Prostate gland (tissue), 2 donors: ENCODE data around the gene SYT7. TPM values are rescaled to one million over a fixed set of nuclear protein-coding genes. Genes with fewer than 3 reads are reported as not detected.

Experiments used
- DNase-seq: peaks from one replicate; pipeline ENCODE4 v3.0.0-alpha.2; 2019; ENCODE audit warnings: low spot score
- H3K27ac ChIP-seq, 2 donors: fragments of 200-600 bp; sonication (generic); 2 replicates each; pipeline ENCODE4 v1.5.1; 2017 to 2019
- H3K27me3 ChIP-seq: fragments of 200-600 bp; sonication (generic); replicated peaks from 2 replicates; pipeline ENCODE4 v1.5.1; 2019; ENCODE audit not compliant: insufficient read depth
- H3K36me3 ChIP-seq, 2 donors: fragments of 200-600 bp; sonication (generic); 1 replicate in 1 of 2; 2 replicates in 1 of 2; pipeline versions ENCODE4 v1.5.1 to v1.8.1; 2017 to 2019
- H3K4me1 ChIP-seq: fragments of 200-600 bp; sonication (generic); replicated peaks from 2 replicates; pipeline ENCODE4 v1.5.1; 2019
- H3K4me3 ChIP-seq, 2 donors: fragments of 200-600 bp; sonication (generic); 2 replicates each; pipeline ENCODE4 v1.5.1; 2017 to 2019
- H3K9me3 ChIP-seq: fragments of 200-600 bp; sonication (generic); 2 replicates; pipeline ENCODE4 v1.5.1; 2017
- CTCF ChIP-seq, 4 experiments: fragments of 200-600 bp in 2 of 4; fragments of 450-650 bp in 2 of 4; sonication (generic) in 2 of 4; IDR thresholded peaks; 1 replicate in 3 of 4; 2 replicates in 1 of 4; pipeline ENCODE4 v1.5.1; 2016 to 2019; ENCODE audit warnings: antibody characterized with exemption in 4 of 4, mild to moderate bottlenecking in 2 of 4, moderate library complexity in 2 of 4
- POLR2A ChIP-seq: fragments of 450-650 bp; IDR thresholded peaks from one replicate; pipeline ENCODE4 v1.6.1; 2016; ENCODE audit warnings: antibody characterized with exemption, mild to moderate bottlenecking
- POLR2AphosphoS5 ChIP-seq: sonication (generic); formaldehyde crosslinking; IDR thresholded peaks from one replicate; pipeline ENCODE4 v1.6.1; 2017; ENCODE audit warnings: antibody characterized with exemption
- WGBS: methylation state at CpG from one replicate; pipeline ENCODE4 v1.1.5; 2018; 5-methylcytosine and 5-hydroxymethylcytosine counted together
- intact Hi-C: fragments of 100-400 bp; cut with DNase I; formaldehyde crosslinking; loops from one replicate; pipeline ENCODE4 v1.14.2; 2022
- total RNA-seq, 2 donors: library from RNA; depleted of rRNA; stranded (reverse); fragments of >200 nt; gene quantifications; one replicate each; pipeline ENCODE4 v1.1.0, GENCODE V29; 2016

SYT7 gene
- total RNA-seq, 2 donors from 2014 or later, result 114 to 199 TPM

DNA sequence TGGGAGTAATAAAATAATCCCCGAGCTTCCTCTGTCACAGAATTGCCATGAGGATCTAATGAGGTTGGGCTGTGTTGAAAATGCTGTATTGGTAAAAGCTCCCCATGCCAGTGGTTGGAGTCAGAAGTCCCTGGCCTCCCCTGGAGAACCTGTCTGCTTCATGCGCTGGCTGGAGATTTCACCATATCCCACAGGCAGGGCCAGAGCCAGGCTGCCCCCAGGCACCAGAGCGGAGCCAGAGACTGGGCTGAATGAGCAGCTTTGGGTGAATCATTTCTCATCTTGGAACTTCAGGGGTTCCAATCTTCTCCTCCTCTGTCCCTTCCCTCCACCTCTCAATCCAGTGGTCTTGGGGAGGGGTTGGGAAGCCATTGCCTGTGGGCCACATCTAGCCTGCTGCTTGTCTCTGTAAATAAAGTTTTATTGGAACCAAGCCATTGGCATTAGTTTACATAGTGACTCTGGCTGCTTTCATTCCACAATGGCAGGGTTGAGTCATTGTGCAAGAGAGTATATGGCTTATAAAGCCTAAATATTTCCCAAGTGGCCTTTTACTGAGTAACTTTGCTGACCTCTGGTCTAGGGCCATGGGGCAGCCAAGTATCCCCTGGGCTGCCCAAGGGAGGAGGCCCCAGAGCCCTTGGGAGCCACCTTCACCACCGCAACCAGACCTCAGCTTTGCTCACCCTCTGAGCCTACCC is 37.1 kb downstream of the SYT7 start:
- Histone ChIP-seq H3K27me3 (no peaks in the 10 kb centered on the region), H3K4me3 (no peak overlapping the region), H3K36me3 (no peaks in the 10 kb centered on the region), H3K9me3 (no peaks in the 10 kb centered on the region), H3K27ac (peak overlapping the region; percentile 65 to 88), H3K4me1 (peaks cover 16% of the 10 kb centered on the region)
- 92% methylated on average over 4 of the region's 4 CpGs for whole genome bisulfite sequencing
- TF ChIP-seq POLR2A (no peak), CTCF (IDR thresholded peaks at IDR 0.05) (no peak), POLR2AphosphoS5 (peak; percentile 31)
- no peak for DNase-seq
- intact Hi-C loops, result no loop called here

DNA sequence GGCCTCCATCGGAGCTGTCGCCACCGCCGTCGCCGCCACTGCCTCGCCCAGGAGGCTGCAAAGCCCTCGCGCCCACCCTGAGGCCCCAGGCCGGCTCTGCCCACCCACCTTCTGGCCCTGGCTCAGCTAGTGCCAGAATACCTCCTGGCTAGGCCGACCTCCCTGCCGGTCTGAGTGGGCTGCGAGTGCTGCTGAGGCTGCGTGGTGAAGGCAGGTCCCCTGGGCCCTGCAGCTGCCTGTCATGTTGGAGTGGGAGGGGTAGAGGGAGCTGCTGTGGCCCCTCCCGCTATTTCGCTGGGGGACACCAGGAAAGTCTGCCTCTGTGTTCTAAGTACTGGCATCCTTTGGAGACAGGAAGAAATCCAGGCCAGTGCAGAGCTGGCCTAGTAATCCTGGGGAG is 38.2 kb downstream of the SYT7 start:
- peaks cover 20% of the 10 kb centered on the region for H3K4me1 ChIP-seq
- intact Hi-C loops, result no loop called here
- H3K27me3 ChIP-seq, result no peaks in the 10 kb centered on the region
- TF ChIP-seq CTCF (IDR thresholded peaks at IDR 0.05) (no peak), POLR2A (no peak), POLR2AphosphoS5 (no peak)
- no peaks in the 10 kb centered on the region for H3K9me3 ChIP-seq
- peak overlapping the region; percentile 58 to 88 for H3K27ac ChIP-seq
- no peak overlapping the region for H3K4me3 ChIP-seq
- no peaks in the 10 kb centered on the region for H3K36me3 ChIP-seq
- 88% methylated on average over 16 of the region's 16 CpGs for WGBS
- no peak for DNase-seq

GRCh38 chr11:61542024-61542461 is 38.8 kb downstream of the SYT7 start:
- WGBS, result 60% methylated on average over 17 of the region's 19 CpGs
- Histone ChIP-seq H3K27me3 (no peaks in the 10 kb centered on the region), H3K9me3 (no peaks in the 10 kb centered on the region), H3K4me1 (peaks cover 26% of the 10 kb centered on the region), H3K4me3 (no peak overlapping the region), H3K36me3 (no peaks in the 10 kb centered on the region), H3K27ac (peak overlapping the region; percentile 58 to 88)
- no peak for DNase-seq
- no peak for TF ChIP-seq POLR2AphosphoS5
- no peak for TF ChIP-seq CTCF (IDR thresholded peaks at IDR 0.05)
- no peak for TF ChIP-seq POLR2A
- intact Hi-C loops, result no loop called here

DNA sequence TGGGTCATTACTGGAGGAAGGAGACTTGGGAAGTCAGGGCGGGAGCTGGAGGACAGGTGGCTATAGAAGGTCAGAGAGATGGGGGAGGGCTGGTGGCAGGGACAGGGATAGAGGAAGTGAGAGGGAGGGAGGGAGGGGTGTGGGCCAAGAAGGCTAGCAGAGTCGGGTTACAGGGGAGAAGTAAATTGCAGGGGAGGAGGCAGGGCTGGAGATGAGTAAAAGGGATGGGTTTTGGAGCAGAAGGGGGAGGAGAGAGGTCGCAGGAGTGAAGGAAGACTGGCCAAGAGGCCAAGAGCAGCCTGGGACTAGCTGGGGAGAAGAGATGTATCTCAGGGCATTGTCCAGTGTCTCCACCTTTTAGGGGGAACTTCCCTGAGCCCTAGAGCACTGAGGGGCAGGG is 39.3 kb downstream of the SYT7 start:
- H3K27ac ChIP-seq, result peak overlapping the region; percentile 58 to 88
- no peak overlapping the region for H3K4me3 ChIP-seq
- intact Hi-C loops, result no loop called here
- no peaks in the 10 kb centered on the region for H3K27me3 ChIP-seq
- peaks cover 26% of the 10 kb centered on the region for H3K4me1 ChIP-seq
- DNase-seq, result no peak
- no peaks in the 10 kb centered on the region for H3K9me3 ChIP-seq
- WGBS, result 39% methylated on average over 3 of the region's 3 CpGs
- TF ChIP-seq POLR2A (no peak), CTCF (IDR thresholded peaks at IDR 0.05) (no peak), POLR2AphosphoS5 (no peak)
- no peaks in the 10 kb centered on the region for H3K36me3 ChIP-seq

DNA sequence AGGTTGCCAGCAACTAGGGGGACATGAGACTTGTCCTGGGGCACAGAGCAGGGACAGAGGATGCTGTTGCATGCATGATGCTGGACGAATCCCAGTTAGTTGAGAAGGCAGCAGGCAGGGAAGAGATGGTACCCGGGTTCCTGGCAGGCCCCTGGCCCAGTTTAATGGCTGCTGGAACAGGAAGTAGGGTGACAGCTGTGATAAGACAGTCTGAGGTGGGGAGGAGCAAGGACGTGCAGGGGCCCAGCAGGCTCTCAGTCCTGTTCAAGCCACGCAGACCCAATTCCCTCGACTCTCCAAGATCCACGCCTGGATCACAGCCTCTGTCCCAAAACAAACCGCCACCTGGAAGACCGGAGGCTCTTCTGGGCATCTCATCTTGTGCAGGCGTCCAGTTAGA is 40.3 kb downstream of the SYT7 start:
- H3K27ac ChIP-seq, result peak overlapping the region; percentile 58 to 88
- TF ChIP-seq CTCF (IDR thresholded peaks at IDR 0.05) (no peak), POLR2AphosphoS5 (no peak), POLR2A (no peak)
- 69% methylated on average over 9 of the region's 9 CpGs for WGBS

More for the DNA sequence above, 40.3 kb downstream of the SYT7 start:
- no peaks in the 10 kb centered on the region for H3K27me3 ChIP-seq
- H3K36me3 ChIP-seq, result no peaks in the 10 kb centered on the region
- intact Hi-C loops, result no loop called here
- H3K4me3 ChIP-seq, result no peak overlapping the region
- peaks cover 34% of the 10 kb centered on the region for H3K4me1 ChIP-seq
- H3K9me3 ChIP-seq, result no peaks in the 10 kb centered on the region
- no peak for DNase-seq
